Measurements from ENCODE around the gene NUP214. TPM values are rescaled to one million over a fixed set of nuclear protein-coding genes. Genes with fewer than 3 reads are reported as not detected.

The NUP214 gene
- total RNA-seq, 1 experiment from 2014 or later: 34.9 TPM

DNA sequence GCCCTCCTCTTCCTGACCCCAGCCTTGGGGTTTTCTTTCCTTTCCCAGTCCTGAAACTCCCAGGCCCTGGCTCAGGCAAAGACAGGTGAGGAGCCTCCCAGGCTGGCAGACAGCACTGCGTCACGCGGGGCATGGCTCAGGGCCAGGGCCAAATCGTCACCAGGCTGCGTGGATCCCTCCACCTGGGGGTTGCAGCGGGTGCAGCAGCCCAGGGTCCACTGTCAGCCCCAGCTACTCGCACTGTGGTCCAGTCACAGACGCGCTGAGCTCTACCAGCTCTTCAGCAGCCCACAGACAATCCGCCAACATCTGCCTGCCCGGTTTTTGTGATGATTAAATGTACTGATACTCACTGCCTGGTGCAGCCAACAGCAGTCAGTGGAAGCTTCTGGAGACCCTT is 138.8 kb downstream of the NUP214 start:
- ChIA-PET POLR2A (no interaction called here), CTCF (interaction anchor here (0.6 kb wide), 1 partner anchor 54 kb away, joined by 6 read pairs; no protein-coding TSS in a partner anchor)
- no peaks in the 10 kb centered on the region for H3K27me3 ChIP-seq (ENCODE audit: control insufficient read depth, insufficient read depth, low read length)
- intact Hi-C loops (cut with micrococcal nuclease; ENCODE audit: unreplicated experiment): no loop called here
- no TSS peak for BruUV-seq (replicated peaks)
- H3K4me3 ChIP-seq (ENCODE audit: low read depth in 2 of 2, low read length in 2 of 2): no peak overlapping the region
- DNase-seq (ENCODE audit: low read depth, low spot score): no peak
- no peak for TF ChIP-seq TCF7L2 (IDR thresholded peaks at IDR 0.05; ENCODE audit: low read depth, low read length)
- TF ChIP-seq POLR2AphosphoS5 (IDR thresholded peaks at IDR 0.05; ENCODE audit: low read depth, low read length): no peak
- no peak for TF ChIP-seq REST (IDR thresholded peaks at IDR 0.05; ENCODE audit: insufficient read depth in 1 of 2, low read depth in 2 of 2, low read length in 1 of 2)
- no peak for TF ChIP-seq CTCF (IDR thresholded peaks at IDR 0.05)
- no peak for TF ChIP-seq SIN3A (IDR thresholded peaks at IDR 0.05; ENCODE audit: borderline replicate concordance, insufficient read depth, low read depth, low read length)
- H3K4me1 ChIP-seq (ENCODE audit: control insufficient read depth, insufficient read depth, low read length): no peaks in the 10 kb centered on the region
- in situ Hi-C loops (cut with HindIII; ENCODE audit: low pct_unique_long_range_greater_than_20kb, low sequenced_read_pairs): no loop called here
- no peak overlapping the region for H3K27ac ChIP-seq (ENCODE audit: low read length)
- no peak for ATAC-seq
- no peaks in the 10 kb centered on the region for H3K36me3 ChIP-seq (ENCODE audit: control insufficient read depth, insufficient read depth, low read length)
- H3K9me3 ChIP-seq (ENCODE audit: control insufficient read depth, insufficient read depth, low read depth, low read length): no peaks in the 10 kb centered on the region

- ChIA-PET POLR2A (no interaction called here), CTCF (interaction anchor here (0.6 kb wide), 1 partner anchor 209 kb away, joined by 3 read pairs; no protein-coding TSS in a partner anchor)
- intact Hi-C loops (cut with micrococcal nuclease; ENCODE audit: unreplicated experiment): no loop called here
- H3K36me3 ChIP-seq (ENCODE audit: control insufficient read depth, insufficient read depth, low read length): no peaks in the 10 kb centered on the region
- no TSS peak for BruUV-seq (replicated peaks)
- in situ Hi-C loops (cut with HindIII; ENCODE audit: low pct_unique_long_range_greater_than_20kb, low sequenced_read_pairs): no loop called here
- ATAC-seq (no peak), DNase-seq (ENCODE audit: low read depth, low spot score) (no peak)
- no peaks in the 10 kb centered on the region for H3K27me3 ChIP-seq (ENCODE audit: control insufficient read depth, insufficient read depth, low read length)
- H3K4me1 ChIP-seq (ENCODE audit: control insufficient read depth, insufficient read depth, low read length): no peaks in the 10 kb centered on the region
- TF ChIP-seq POLR2AphosphoS5 (IDR thresholded peaks at IDR 0.05; ENCODE audit: low read depth, low read length) (no peak), CTCF (IDR thresholded peaks at IDR 0.05) (no peak), SIN3A (IDR thresholded peaks at IDR 0.05; ENCODE audit: borderline replicate concordance, insufficient read depth, low read depth, low read length) (no peak), REST (IDR thresholded peaks at IDR 0.05; ENCODE audit: insufficient read depth in 1 of 2, low read depth in 2 of 2, low read length in 1 of 2) (no peak), TCF7L2 (IDR thresholded peaks at IDR 0.05; ENCODE audit: low read depth, low read length) (no peak)
- H3K4me3 ChIP-seq (ENCODE audit: low read depth in 2 of 2, low read length in 2 of 2): no peak overlapping the region
- no peaks in the 10 kb centered on the region for H3K9me3 ChIP-seq (ENCODE audit: control insufficient read depth, insufficient read depth, low read depth, low read length)
- no peak overlapping the region for H3K27ac ChIP-seq (ENCODE audit: low read length)
Measured at GRCh38 chr9:131266266-131267229, 141.2 kb downstream of the NUP214 start.

Measured in Panc1 (cell line).